AG04450 (cell line): ENCODE measurements around the gene POLR3K. TPM values are rescaled to one million over a fixed set of nuclear protein-coding genes. Genes with fewer than 3 reads are reported as not detected.
"Not testable (repeated sequence)": the region's sequence is repeated elsewhere in the genome, so short reads cannot be mapped to it uniquely, and the experiment has no call there.

Experiments used
- CTCF ChIA-PET: fragments of 300-600, 350-600 bp; formaldehyde crosslinking; extraction: SDS; loops from one replicate; lab custom pipeline; 2022; ENCODE audit warnings: antibody characterized with exemption, inconsistent platforms; lab: Charles Lee
- POLR2A ChIA-PET: fragments of 350-600 bp; formaldehyde crosslinking; extraction: SDS; loops from one replicate; lab custom pipeline; 2021; ENCODE audit warnings: antibody characterized with exemption, inconsistent platforms; lab: Yijun Ruan, JAX
- DNase-seq: peaks from one replicate; pipeline ENCODE4 v3.0.0-alpha.2; 2011; ENCODE audit warnings: low read depth, low spot score
- H3K27ac ChIP-seq: one replicate; pipeline ENCODE4 v1.5.1; 2012; ENCODE audit warnings: low read depth, low read length, control low read depth
- H3K27me3 ChIP-seq: one replicate; pipeline ENCODE4 v1.6.0; 2012; ENCODE audit warnings: low read length; ENCODE audit not compliant: control insufficient read depth, insufficient read depth
- H3K4me3 ChIP-seq: 2 replicates; pipeline ENCODE4 v1.5.1; 2011; ENCODE audit warnings: mild to moderate bottlenecking, low read depth, low read length, control low read depth
- H3K9me3 ChIP-seq: 2 replicates; pipeline ENCODE4 v1.5.1; 2012; ENCODE audit warnings: low read length; ENCODE audit not compliant: control insufficient read depth, insufficient read depth
- polyA plus RNA-seq: library from polyadenylated mRNA; depleted of rRNA; stranded (reverse); fragments of >200 nt; gene quantifications from 2 replicates; pipeline ENCODE4 v1.2.3, GENCODE V29; 2011
- TF ChIP-seq, protein P1 (sequence below): IDR thresholded peaks from 2 replicates; pipeline ENCODE4 v1.5.1; 2011; ENCODE audit warnings: low read depth, low read length, control low read depth, inconsistent platforms

POLR3K gene
- polyA plus RNA-seq, 1 experiment = 13.7 TPM

DNA sequence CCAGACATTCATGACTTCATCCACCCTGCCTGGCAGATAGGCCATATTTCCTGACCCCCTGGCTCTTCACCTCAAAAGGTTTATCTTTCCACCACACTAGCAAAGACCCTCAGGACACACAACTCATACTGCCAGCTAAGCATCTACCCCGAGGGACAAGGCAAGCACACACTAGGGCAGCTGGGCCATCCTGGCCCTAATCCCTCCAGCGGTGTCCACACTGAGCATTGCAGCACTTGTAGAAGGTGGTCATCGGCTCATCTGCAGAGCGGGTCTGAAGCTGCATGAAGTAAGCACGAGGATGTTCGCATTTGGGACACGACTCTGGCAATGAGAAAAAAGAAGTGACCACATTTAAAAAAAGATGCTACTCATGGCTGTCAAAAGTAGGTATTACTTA lies 6.2 kb downstream of the POLR3K start:
- TF ChIP-seq, protein P1, sequence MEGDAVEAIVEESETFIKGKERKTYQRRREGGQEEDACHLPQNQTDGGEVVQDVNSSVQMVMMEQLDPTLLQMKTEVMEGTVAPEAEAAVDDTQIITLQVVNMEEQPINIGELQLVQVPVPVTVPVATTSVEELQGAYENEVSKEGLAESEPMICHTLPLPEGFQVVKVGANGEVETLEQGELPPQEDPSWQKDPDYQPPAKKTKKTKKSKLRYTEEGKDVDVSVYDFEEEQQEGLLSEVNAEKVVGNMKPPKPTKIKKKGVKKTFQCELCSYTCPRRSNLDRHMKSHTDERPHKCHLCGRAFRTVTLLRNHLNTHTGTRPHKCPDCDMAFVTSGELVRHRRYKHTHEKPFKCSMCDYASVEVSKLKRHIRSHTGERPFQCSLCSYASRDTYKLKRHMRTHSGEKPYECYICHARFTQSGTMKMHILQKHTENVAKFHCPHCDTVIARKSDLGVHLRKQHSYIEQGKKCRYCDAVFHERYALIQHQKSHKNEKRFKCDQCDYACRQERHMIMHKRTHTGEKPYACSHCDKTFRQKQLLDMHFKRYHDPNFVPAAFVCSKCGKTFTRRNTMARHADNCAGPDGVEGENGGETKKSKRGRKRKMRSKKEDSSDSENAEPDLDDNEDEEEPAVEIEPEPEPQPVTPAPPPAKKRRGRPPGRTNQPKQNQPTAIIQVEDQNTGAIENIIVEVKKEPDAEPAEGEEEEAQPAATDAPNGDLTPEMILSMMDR = no peak
- Histone ChIP-seq H3K9me3 (no peaks in the 10 kb centered on the region), H3K27ac (no peak overlapping the region), H3K4me3 (no peak overlapping the region), H3K27me3 (no peaks in the 10 kb centered on the region)
- POLR2A ChIA-PET = no interaction called here
- DNase-seq = no peak
- CTCF ChIA-PET = no interaction called here

DNA sequence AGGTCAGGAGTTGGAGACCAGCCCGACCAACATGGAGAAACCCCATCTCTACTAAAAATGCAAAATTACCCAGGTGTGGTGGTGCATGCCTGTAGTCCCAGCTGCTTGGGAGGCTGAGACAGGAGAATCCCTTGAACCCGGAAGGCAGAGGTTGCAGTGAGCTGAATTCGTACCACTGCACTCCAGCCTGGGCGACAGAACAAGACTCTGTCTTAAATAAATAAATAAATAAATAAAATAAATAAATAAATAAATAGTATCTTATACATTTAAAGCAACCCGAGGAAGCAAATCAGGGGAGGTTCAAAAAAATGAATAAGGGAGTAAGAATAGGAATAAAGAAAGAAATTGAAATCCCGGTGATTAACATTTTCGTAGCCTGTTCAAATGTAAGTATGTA lies 6.9 kb downstream of the POLR3K start:
- H3K4me3 ChIP-seq, DNase-seq, POLR2A ChIA-PET, H3K27ac ChIP-seq, H3K9me3 ChIP-seq, H3K27me3 ChIP-seq, CTCF ChIA-PET: not testable (repeated sequence)

DNA sequence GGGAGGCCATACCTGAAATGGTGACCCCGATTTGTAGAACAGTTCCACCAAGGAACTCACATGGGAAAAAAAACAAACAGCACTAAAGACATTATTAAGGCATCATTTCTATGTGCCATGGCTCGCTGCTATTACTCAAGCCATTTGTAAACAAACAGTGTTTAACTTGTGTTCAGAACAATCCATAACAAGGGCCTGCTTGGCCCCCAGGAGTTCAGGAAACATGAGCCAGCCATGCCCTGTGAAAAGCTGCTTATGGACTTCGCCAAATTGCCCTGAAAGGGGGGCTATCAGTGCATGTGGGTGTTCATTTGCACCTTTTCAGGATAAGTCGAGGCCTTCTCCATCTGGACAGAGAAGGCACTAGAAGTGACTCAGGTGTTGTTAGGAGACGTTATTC lies 8.0 kb downstream of the POLR3K start:
- no peak for DNase-seq
- no peaks in the 10 kb centered on the region for H3K27me3 ChIP-seq
- H3K27ac ChIP-seq = peak overlapping the region; percentile 3
- H3K9me3 ChIP-seq = no peaks in the 10 kb centered on the region; the same call in 1 of the 2 replicates
- ChIA-PET CTCF (interaction anchor here (1.6 kb wide), 1 partner anchor 20 kb away, joined by 3 read pairs; no protein-coding TSS in a partner anchor), POLR2A (no interaction called here)
- H3K4me3 ChIP-seq = no peak overlapping the region
- TF ChIP-seq, protein P1 = no peak

DNA sequence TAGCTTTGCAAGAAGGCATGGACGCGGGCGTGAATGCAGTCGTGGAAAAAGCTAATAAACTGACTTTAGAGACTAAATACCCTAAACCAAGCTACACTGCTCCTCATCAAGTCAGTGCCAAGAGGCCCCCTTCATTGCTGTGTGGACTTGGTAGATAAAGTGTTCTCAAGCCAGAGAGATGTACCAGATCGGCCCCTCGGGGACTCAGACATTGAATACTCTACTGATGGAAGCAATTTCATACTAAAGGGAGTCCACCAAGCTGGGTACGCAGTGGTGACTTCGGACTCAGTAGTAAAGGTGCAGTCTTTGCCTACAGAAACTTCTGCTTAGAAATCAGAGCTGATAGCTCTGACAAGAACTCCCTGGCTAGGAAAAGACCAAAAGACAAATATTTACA lies 8.8 kb downstream of the POLR3K start:
- no peak for DNase-seq
- H3K4me3 ChIP-seq = no peak overlapping the region
- no peak overlapping the region for H3K27ac ChIP-seq
- TF ChIP-seq, protein P1 = no peak
- CTCF ChIA-PET = interaction anchor here (0.6 to 1.6 kb wide), 2 partner anchors 9 to 21 kb away, joined by 3 to 4 read pairs; partner anchors contain the start of gene POLR3K
- POLR2A ChIA-PET = no interaction called here
- H3K27me3 ChIP-seq = no peaks in the 10 kb centered on the region
- H3K9me3 ChIP-seq = no peaks in the 10 kb centered on the region; the same call in 1 of the 2 replicates

DNA sequence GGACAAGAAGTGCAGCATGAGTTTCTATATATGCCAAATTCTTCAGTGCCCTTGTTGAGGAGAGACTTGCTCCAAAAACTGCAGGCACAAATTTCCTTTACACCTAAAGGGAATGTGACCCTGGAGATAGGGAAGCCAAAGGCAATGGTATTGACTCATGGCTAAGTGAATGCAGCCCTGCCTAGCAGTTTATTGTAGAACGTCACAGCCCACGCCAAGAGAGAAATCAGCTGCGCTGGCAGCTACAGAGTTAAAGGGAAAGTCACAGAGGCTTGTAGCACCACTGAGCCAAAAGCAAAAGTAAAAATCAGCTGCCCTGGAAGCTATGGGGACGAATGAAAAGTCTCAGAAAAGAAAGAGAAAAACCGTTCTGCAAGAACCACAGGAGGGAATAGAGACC lies 10.1 kb downstream of the POLR3K start:
- POLR2A ChIA-PET = no interaction called here
- no peak for DNase-seq
- H3K27me3 ChIP-seq = no peaks in the 10 kb centered on the region
- H3K27ac ChIP-seq = no peak overlapping the region
- no peak overlapping the region for H3K4me3 ChIP-seq
- CTCF ChIA-PET = no interaction called here
- H3K9me3 ChIP-seq = no peaks in the 10 kb centered on the region; the same call in 1 of the 2 replicates
- TF ChIP-seq, protein P1 = no peak
